ENCODE measurements around the gene DDX41. TPM values are rescaled to one million over a fixed set of nuclear protein-coding genes. Genes with fewer than 3 reads are reported as not detected.
"Not testable (repeated sequence)": the region's sequence is repeated elsewhere in the genome, so short reads cannot be mapped to it uniquely, and the experiment has no call there.

The DDX41 gene
- total RNA-seq, 3 donors from 2014 or later, result 65.3 to 79.2 (median 79.0) TPM

DNA sequence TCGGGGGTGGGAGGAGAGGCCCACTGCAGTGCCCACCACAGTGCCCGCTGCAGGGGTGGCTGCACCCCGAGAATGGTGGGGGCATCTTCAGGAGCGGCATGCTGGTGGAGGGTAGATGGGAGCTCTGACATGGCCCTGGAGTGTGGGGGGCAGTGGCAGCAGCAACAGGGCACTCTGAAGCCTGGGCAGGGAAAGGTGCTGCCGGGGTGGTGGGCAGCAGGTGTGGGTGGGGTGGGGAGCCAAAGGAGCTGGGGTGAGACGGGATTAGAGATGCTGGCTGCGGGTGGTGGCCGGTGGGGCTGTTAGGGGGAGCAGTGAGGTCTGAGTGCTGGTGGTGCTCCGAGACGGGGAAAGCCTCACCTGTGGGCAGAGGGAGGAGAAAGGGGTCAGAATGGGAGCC lies 19.6 kb upstream of the DDX41 start:
- ATAC-seq, result no peak
- no peaks in the 10 kb centered on the region for H3K9me3 ChIP-seq
- no peaks in the 10 kb centered on the region for H3K36me3 ChIP-seq (ENCODE audit: low read depth)
- H3K4me3 ChIP-seq, result no peak overlapping the region
- no peak for DNase-seq
- H3K4me1 ChIP-seq (ENCODE audit: low read depth), result no peaks in the 10 kb centered on the region
- intact Hi-C loops (cut with DNase I, micrococcal nuclease), result no loop called here
- TF ChIP-seq, protein P1, sequence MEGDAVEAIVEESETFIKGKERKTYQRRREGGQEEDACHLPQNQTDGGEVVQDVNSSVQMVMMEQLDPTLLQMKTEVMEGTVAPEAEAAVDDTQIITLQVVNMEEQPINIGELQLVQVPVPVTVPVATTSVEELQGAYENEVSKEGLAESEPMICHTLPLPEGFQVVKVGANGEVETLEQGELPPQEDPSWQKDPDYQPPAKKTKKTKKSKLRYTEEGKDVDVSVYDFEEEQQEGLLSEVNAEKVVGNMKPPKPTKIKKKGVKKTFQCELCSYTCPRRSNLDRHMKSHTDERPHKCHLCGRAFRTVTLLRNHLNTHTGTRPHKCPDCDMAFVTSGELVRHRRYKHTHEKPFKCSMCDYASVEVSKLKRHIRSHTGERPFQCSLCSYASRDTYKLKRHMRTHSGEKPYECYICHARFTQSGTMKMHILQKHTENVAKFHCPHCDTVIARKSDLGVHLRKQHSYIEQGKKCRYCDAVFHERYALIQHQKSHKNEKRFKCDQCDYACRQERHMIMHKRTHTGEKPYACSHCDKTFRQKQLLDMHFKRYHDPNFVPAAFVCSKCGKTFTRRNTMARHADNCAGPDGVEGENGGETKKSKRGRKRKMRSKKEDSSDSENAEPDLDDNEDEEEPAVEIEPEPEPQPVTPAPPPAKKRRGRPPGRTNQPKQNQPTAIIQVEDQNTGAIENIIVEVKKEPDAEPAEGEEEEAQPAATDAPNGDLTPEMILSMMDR (IDR thresholded peaks at IDR 0.05), result no peak

DNA sequence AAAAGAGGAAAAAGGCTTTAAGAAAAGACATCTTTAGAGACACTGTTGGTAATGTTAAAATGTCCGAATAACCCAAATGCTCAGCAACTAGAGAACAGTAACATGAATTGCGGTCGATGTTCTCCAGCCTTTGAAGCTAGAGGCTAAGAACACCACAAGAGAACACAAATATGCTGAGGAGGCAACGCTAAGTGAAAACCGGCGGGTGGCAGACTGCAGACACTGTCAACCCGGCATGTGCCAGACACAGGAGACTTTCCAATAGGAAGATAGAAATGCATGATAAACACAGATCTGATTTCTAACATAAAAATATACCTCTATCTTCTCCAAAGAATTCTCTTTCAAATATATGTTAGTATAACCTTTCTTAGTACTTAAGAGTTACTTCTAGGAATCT lies 18.4 kb upstream of the DDX41 start:
- DNase-seq (no peak), ATAC-seq (no peak)
- H3K4me1 ChIP-seq (ENCODE audit: low read depth), result no peaks in the 10 kb centered on the region
- intact Hi-C loops (cut with DNase I, micrococcal nuclease), result no loop called here
- H3K36me3 ChIP-seq (ENCODE audit: low read depth), result no peaks in the 10 kb centered on the region
- H3K9me3 ChIP-seq, result no peaks in the 10 kb centered on the region
- H3K4me3 ChIP-seq, result no peak overlapping the region
- TF ChIP-seq, protein P1 (IDR thresholded peaks at IDR 0.05), result no peak

DNA sequence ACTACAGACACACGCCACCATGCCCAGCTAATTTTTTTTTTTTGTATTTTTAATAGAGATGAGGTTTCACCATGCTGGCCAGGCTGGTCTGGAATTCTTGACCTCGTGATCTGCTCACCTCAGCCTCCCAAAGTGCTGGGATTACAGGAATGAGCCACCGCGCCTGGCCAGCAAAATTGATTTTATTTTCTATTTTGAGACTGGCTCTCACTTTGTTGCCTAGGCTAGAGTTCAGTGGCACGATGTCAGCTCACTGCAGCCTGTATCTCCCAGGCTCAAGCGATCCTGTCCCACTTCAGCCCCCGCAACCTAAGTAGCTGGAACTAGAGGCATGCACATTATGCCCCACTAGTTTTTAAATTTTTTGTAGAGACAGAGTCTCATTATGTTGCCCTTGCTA lies 17.7 kb upstream of the DDX41 start:
- H3K4me3 ChIP-seq; H3K9me3 ChIP-seq; intact Hi-C loops (cut with DNase I, micrococcal nuclease); H3K36me3 ChIP-seq (ENCODE audit: low read depth); H3K4me1 ChIP-seq (ENCODE audit: low read depth); DNase-seq; ATAC-seq: not testable (repeated sequence)

DNA sequence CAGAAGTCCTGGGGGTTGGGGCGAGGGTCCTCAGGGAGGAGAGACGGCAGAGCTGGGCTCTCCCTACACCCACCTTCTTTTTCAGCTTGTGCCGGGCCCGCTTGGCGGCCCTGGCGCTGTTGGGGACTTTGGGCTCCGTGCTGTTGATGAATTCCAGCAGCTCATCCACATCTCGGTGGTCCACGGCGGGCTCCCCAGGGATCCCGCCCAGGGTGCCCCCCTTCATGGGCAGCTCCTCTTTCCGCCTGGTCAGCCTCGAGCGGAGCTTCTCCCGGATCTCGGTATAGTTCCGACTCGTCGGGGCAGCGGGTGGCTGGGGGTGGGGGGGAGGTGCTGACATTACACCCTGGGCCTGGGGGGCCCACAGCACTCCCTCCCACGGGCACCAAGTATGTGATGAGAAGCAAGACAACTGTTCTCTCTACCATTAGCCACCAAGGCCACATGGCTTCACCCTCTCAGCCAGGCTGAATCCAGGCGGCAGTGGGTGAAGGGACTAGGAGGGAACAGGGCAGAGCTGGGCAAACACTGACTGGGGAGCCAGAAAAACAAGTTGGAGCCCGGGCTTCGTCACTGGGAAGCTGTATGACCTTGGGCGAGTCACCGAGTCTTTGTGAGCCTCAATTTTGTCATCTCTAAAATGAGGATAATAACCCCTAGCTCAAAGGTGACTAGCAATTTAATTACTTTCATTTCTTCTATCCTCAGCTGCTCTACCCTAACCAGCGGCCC lies 14.6 kb upstream of the DDX41 start:
- no peaks in the 10 kb centered on the region for H3K4me1 ChIP-seq (ENCODE audit: low read depth)
- ATAC-seq, result no peak

DNA sequence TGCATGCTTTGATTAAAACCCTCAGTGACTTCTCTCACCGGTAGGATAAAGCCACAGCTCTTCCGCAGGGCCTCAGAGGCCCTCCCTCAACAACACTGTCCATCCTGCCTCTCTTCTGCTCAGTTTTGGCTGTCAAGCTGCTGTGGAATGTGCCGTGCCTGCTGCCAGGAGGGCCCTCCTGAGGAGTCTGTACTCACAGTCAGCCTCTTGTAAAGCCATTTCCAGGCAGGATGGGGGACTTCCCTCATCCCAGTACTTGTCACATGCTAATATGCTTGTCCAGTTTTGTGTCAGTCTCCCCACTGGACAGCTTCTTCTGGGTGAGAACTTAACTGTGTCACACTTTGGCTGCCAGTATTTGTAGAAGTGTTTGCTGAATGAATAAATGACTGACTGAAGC lies 13.9 kb upstream of the DDX41 start:
- TF ChIP-seq, protein P1 (IDR thresholded peaks at IDR 0.05), result no peak
- no peaks in the 10 kb centered on the region for H3K4me1 ChIP-seq (ENCODE audit: low read depth)
- no peak overlapping the region for H3K4me3 ChIP-seq
- intact Hi-C loops (cut with DNase I, micrococcal nuclease), result no loop called here
- ATAC-seq (no peak), DNase-seq (no peak)
- H3K36me3 ChIP-seq (ENCODE audit: low read depth), result no peaks in the 10 kb centered on the region
- H3K9me3 ChIP-seq, result no peaks in the 10 kb centered on the region

More for the DNA sequence above, 14.6 kb upstream of the DDX41 start:
- no peak overlapping the region for H3K4me3 ChIP-seq
- no peaks in the 10 kb centered on the region for H3K9me3 ChIP-seq
- DNase-seq, result no peak
- H3K36me3 ChIP-seq (ENCODE audit: low read depth), result no peaks in the 10 kb centered on the region
- TF ChIP-seq, protein P1 (IDR thresholded peaks at IDR 0.05), result no peak
- intact Hi-C loops (cut with DNase I, micrococcal nuclease), result no loop called here

DNA sequence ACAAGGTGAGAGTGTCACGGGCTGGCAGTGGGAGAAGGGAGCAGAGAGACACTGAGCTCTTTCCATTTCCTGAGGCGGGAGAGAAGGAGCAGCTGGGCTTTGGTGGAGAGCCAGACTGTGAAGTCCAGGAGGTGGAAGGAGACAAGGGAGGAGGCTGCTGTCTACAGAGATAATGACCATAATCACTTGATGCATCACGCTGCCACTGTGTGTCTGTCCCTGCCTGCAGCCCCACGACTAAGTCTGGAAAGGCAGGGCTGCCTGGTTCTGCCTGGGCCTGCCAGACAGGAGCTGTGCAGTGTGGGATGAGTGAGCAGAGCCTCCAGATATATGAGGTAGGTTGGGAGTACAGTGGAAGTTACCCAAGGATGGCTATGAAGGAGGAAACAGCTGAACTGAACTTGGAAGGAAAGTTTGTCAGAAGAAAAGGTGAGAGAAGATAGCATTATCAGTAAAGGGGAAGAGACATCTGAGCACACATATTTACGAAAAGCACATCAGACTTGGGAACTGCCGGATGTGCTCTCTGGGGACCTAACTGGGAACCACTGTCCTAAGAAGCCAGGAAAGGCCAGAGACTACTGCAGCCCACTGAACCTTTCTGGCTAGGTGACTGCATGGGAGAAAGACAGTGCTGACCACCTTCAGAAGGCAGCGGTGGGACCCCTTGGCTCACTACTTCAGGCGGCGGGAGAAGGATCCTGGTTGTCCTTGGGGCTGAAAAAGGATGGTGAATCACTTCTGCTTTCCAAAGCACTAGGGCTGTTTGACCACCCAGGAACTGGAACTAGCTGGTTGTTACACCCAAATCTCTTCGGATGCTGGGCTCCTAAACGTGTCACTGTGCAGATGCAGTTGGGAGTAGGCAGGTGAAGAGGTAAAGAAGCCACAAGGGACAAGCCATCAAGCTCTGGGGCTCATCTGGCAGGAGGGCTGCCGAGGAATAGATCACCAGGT lies 12.8 kb upstream of the DDX41 start:
- TF ChIP-seq, protein P1 (IDR thresholded peaks at IDR 0.05), result no peak
- no peak for ATAC-seq
- Histone ChIP-seq H3K36me3 (ENCODE audit: low read depth) (no peaks in the 10 kb centered on the region), H3K9me3 (no peaks in the 10 kb centered on the region), H3K4me1 (ENCODE audit: low read depth) (no peaks in the 10 kb centered on the region), H3K4me3 (no peak overlapping the region)
- intact Hi-C loops (cut with DNase I, micrococcal nuclease), result no loop called here
- no peak for DNase-seq
